ENCODE results near the gene PXMP4. TPM values are rescaled to one million over a fixed set of nuclear protein-coding genes. Genes with fewer than 3 reads are reported as not detected.

Gene PXMP4
- total RNA-seq, 2 donors from 2014 or later: 13.2 to 18.1 TPM

DNA sequence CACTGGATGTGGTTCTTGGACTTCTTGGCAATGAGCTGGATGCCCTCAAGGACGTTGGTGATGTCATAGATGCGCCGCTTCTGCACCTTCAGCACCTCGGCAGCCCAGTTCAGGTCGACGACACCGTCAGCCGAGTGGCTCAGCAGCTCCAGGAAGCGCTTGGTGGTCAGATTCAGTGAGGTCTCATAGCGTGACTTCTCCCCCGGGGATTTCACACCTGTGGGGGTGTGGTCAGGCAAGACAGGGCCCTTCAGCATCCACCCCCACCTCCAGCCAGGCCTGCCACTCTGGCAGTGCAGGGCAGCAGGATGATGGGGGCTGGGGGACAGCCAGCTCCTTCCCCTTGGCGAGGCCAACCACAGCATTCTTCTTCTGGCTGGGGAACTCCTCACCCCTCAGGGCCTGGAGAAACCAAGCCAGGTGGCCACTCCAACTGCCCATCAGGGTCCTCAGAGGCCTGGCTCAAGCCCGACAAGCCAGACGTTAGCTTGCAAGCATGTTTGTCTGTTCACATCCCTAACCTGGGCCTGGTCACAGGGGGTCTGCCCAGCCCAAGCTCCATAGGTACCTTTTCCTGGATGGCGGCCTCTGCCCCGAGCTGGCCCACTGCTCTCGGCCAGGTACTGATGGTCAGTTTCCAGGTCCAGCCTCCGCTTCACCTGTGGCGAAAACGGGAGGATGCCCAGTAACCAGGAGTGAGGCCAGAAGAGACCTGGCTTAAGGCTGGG is 40.2 kb downstream of the PXMP4 start:
- TF ChIP-seq, protein P1, sequence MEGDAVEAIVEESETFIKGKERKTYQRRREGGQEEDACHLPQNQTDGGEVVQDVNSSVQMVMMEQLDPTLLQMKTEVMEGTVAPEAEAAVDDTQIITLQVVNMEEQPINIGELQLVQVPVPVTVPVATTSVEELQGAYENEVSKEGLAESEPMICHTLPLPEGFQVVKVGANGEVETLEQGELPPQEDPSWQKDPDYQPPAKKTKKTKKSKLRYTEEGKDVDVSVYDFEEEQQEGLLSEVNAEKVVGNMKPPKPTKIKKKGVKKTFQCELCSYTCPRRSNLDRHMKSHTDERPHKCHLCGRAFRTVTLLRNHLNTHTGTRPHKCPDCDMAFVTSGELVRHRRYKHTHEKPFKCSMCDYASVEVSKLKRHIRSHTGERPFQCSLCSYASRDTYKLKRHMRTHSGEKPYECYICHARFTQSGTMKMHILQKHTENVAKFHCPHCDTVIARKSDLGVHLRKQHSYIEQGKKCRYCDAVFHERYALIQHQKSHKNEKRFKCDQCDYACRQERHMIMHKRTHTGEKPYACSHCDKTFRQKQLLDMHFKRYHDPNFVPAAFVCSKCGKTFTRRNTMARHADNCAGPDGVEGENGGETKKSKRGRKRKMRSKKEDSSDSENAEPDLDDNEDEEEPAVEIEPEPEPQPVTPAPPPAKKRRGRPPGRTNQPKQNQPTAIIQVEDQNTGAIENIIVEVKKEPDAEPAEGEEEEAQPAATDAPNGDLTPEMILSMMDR (IDR thresholded peaks at IDR 0.05): no peak
- H3K9ac ChIP-seq (ENCODE audit: low read depth in 2 of 2, low read length in 2 of 2): no peak overlapping the region
- intact Hi-C loops (cut with DNase I): no loop called here
- H3K4me3 ChIP-seq: no peak overlapping the region
- DNase-seq: no peak
- no peaks in the 10 kb centered on the region for H3K36me3 ChIP-seq
- no peaks in the 10 kb centered on the region for H3K9me3 ChIP-seq
- peaks cover 9% of the 10 kb centered on the region for H3K4me1 ChIP-seq
- H3K27me3 ChIP-seq: no peaks in the 10 kb centered on the region
- no peak overlapping the region for H3K27ac ChIP-seq

- Histone ChIP-seq H3K4me3 (no peak overlapping the region), H3K27ac (no peak overlapping the region), H3K4me1 (peaks cover 12% of the 10 kb centered on the region), H3K27me3 (no peaks in the 10 kb centered on the region), H3K36me3 (no peaks in the 10 kb centered on the region), H3K9ac (ENCODE audit: low read depth in 2 of 2, low read length in 2 of 2) (no peak overlapping the region), H3K9me3 (no peaks in the 10 kb centered on the region)
- TF ChIP-seq, protein P1 (IDR thresholded peaks at IDR 0.05): no peak
- no peak for DNase-seq
- intact Hi-C loops (cut with DNase I): no loop called here
Observed at GRCh38 chr20:33677991-33678702, 42.0 kb downstream of the PXMP4 start.

DNA sequence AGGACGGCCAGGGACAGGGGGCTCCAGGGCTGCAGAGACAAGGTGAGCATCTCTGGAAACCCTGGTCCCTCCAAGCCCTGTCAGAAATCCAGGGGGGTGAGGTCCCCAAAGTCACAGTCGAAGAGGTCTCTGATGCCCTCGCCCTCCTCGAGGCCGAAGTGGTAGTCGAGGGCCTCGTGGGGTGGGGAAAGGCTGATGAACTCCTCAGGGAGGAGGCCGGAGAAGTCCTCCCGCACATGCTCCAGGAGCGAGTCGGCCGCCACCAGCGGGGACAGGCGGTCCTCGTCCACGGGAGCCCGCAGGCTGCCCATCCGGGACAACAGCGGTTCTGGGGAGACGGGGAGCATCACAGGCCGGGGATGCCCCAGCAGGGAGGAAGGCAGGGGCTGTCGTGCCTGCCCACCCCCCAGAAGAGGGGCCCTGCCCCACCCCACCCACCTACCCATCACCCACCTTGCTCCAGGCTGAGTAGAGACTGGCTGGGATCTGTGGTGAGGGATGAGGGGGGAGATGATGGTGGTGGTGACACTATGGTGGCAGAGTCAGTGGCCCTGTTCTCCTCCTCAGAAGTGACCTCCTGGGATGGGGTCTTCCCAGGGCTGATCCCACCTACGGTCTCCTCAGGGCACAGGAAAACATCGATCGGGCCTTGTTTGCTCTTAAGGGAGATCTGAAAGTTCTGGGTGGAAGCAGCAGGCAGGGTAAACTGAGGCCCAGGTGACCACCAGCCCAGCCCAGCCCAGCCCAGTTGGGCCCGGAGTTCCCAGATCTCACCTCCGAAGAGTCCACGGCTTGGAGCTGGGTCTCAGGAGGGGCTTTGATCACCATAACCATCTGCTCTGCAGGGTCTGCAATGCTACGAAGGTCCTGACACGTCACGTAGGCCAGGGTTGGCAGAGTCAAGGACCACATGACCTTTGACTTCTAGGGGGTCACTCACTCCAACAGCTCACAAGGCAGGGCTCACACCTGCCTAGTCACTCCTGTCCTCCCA is 43.2 kb downstream of the PXMP4 start:
- Histone ChIP-seq H3K4me3 (no peak overlapping the region), H3K27me3 (no peaks in the 10 kb centered on the region), H3K4me1 (peaks cover 16% of the 10 kb centered on the region), H3K9me3 (no peaks in the 10 kb centered on the region), H3K27ac (no peak overlapping the region), H3K36me3 (no peaks in the 10 kb centered on the region), H3K9ac (ENCODE audit: low read depth in 2 of 2, low read length in 2 of 2) (no peak overlapping the region)
- intact Hi-C loops (cut with DNase I): no loop called here
- TF ChIP-seq, protein P1 (IDR thresholded peaks at IDR 0.05): no peak
- DNase-seq: no peak

DNA sequence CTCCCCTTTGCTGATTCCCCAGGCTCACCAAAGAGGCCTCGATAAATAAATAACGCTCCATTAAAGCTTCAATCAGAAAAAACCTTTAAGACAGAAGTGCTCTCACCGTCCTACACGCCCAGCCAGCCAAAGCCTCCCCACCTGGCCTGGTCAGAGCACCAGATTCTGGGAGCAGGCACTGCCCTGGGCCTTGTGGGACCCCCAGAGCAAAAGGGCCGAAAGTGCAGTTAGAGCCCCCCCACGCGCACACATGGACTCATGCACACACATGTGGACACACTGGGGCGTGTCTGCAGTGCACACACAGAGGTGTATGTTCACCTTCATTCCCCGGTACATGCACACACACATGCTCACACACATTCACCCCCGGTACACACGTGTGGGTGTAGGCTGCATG is 44.0 kb downstream of the PXMP4 start:
- H3K27ac ChIP-seq: no peak overlapping the region
- TF ChIP-seq, protein P1 (IDR thresholded peaks at IDR 0.05): no peak
- no peaks in the 10 kb centered on the region for H3K36me3 ChIP-seq
- no peak overlapping the region for H3K4me3 ChIP-seq
- intact Hi-C loops (cut with DNase I): no loop called here
- H3K9me3 ChIP-seq: no peaks in the 10 kb centered on the region
- H3K4me1 ChIP-seq: peaks cover 16% of the 10 kb centered on the region
- DNase-seq: no peak
- H3K27me3 ChIP-seq: no peaks in the 10 kb centered on the region
- H3K9ac ChIP-seq (ENCODE audit: low read depth in 2 of 2, low read length in 2 of 2): no peak overlapping the region
